WTC11 (cell line): Measurements from ENCODE around the gene SARDH. TPM values are rescaled to one million over a fixed set of nuclear protein-coding genes. Genes with fewer than 3 reads are reported as not detected.

Experiments
- ATAC-seq: fragments of 200-7000 bp; cut with Tn5 transposase; 2 replicates; pipeline ENCODE4 v1.10.0; 2021; ENCODE audit warnings: mild to moderate bottlenecking, moderate library complexity
- CTCF ChIA-PET: fragments of 300-600 bp; sonication (Branson Sonifier 250); formaldehyde crosslinking; loops from one replicate; lab custom pipeline; 2021; ENCODE audit warnings: antibody characterized with exemption; lab: Charles Lee
- POLR2A ChIA-PET: fragments of 350-600 bp; sonication (Branson Sonifier 250); formaldehyde crosslinking; loops from one replicate; lab custom pipeline; 2021; ENCODE audit warnings: antibody characterized with exemption; lab: Charles Lee
- DNase-seq: peaks from one replicate; pipeline ENCODE4 v3.0.0; 2021; ENCODE audit warnings: low spot score
- H3K27ac Mint-ChIP-seq: 2 replicates; pipeline ENCODE4 v1.8.0; 2021; ENCODE audit warnings: mixed read lengths
- H3K27me3 Mint-ChIP-seq: 2 replicates; pipeline ENCODE4 v1.8.0; 2021; ENCODE audit warnings: low read depth, mild to moderate bottlenecking, moderate library complexity, mixed read lengths
- H3K36me3 Mint-ChIP-seq: 2 replicates; pipeline ENCODE4 v1.8.0; 2021; ENCODE audit warnings: mixed read lengths
- H3K4me1 Mint-ChIP-seq: 2 replicates; pipeline ENCODE4 v1.8.0; 2022; ENCODE audit warnings: mixed read lengths
- H3K4me3 Mint-ChIP-seq: 2 replicates; pipeline ENCODE4 v1.8.0; 2021; ENCODE audit warnings: mild to moderate bottlenecking, moderate library complexity, mixed read lengths
- H3K9me3 Mint-ChIP-seq: 2 replicates; pipeline ENCODE4 v1.8.0; 2021; ENCODE audit warnings: mixed read lengths
- ATF1 ChIP-seq: sonication (generic); formaldehyde crosslinking; IDR thresholded peaks from 2 replicates; pipeline ENCODE4 v1.8.1; 2023; ENCODE audit warnings: mild to moderate bottlenecking, moderate library complexity, missing genetic modification reagents
- EMX1 ChIP-seq: fragments of 250-450 bp; sonication (Bioruptor Pico); IDR thresholded peaks from 2 replicates; pipeline ENCODE4 v1.8.0; 2021; ENCODE audit warnings: mild to moderate bottlenecking
- ESRRA ChIP-seq: sonication (generic); formaldehyde crosslinking; IDR thresholded peaks from 2 replicates; pipeline ENCODE4 v1.8.1; 2022; ENCODE audit warnings: mild to moderate bottlenecking, missing genetic modification reagents, borderline replicate concordance
- JUN ChIP-seq: sonication (generic); formaldehyde crosslinking; IDR thresholded peaks from 2 replicates; pipeline ENCODE4 v1.8.0; 2023; ENCODE audit warnings: mild to moderate bottlenecking, missing genetic modification reagents
- MYBL2 ChIP-seq: sonication (generic); formaldehyde crosslinking; IDR thresholded peaks from 2 replicates; pipeline ENCODE4 v1.8.1; 2023; ENCODE audit warnings: mild to moderate bottlenecking, moderate library complexity, missing genetic modification reagents
- NFE2L1 ChIP-seq: sonication (generic); formaldehyde crosslinking; IDR thresholded peaks from 2 replicates; pipeline ENCODE4 v1.8.1; 2023; ENCODE audit warnings: missing genetic modification reagents
- RORB ChIP-seq: fragments of 250-450 bp; sonication (Bioruptor Pico); IDR thresholded peaks from 2 replicates; pipeline ENCODE4 v1.9.0; 2021; ENCODE audit warnings: mild to moderate bottlenecking
- SMAD3 ChIP-seq: sonication (generic); formaldehyde crosslinking; IDR thresholded peaks from 2 replicates; pipeline ENCODE4 v1.8.0; 2022; ENCODE audit warnings: missing genetic modification reagents, mild to moderate bottlenecking, borderline replicate concordance
- SP1 ChIP-seq: sonication (generic); formaldehyde crosslinking; conservative IDR thresholded peaks from 2 replicates; pipeline ENCODE4 v1.8.1; 2022; ENCODE audit warnings: missing genetic modification reagents
- ZNF219 ChIP-seq: sonication (generic); formaldehyde crosslinking; IDR thresholded peaks from 2 replicates; pipeline ENCODE4 v1.8.0; 2023; ENCODE audit warnings: missing genetic modification reagents, mild to moderate bottlenecking, borderline replicate concordance
- ZNF232 ChIP-seq: sonication (generic); formaldehyde crosslinking; IDR thresholded peaks from 2 replicates; pipeline ENCODE4 v1.8.0; 2022; ENCODE audit warnings: mild to moderate bottlenecking, missing genetic modification reagents
- ZNF263 ChIP-seq: sonication (generic); formaldehyde crosslinking; IDR thresholded peaks from 2 replicates; pipeline ENCODE4 v1.8.1; 2022; ENCODE audit warnings: low read depth, mild to moderate bottlenecking, moderate library complexity, missing genetic modification reagents
- total RNA-seq: library from RNA; stranded (reverse); gene quantifications from 3 replicates; pipeline ENCODE4 v1.2.3, GENCODE V29; 2021
- TF ChIP-seq, protein P1 (sequence below): sonication (generic); formaldehyde crosslinking; IDR thresholded peaks from 2 replicates; pipeline ENCODE4 v1.8.1; 2022; ENCODE audit warnings: low read depth, missing genetic modification reagents, borderline replicate concordance
- TF ChIP-seq, protein P2 (sequence below): fragments of 250-450 bp; sonication (Bioruptor Pico); IDR thresholded peaks from 2 replicates; pipeline ENCODE4 v1.9.0; 2021; ENCODE audit warnings: mild to moderate bottlenecking
- TF ChIP-seq, protein P3 (sequence below): fragments of 250-450 bp; sonication (Bioruptor Pico); IDR thresholded peaks from 2 replicates; pipeline ENCODE4 v2.1.2; 2022; ENCODE audit warnings: mild to moderate bottlenecking, moderate library complexity
- TF ChIP-seq, protein P4 (sequence below): sonication (generic); formaldehyde crosslinking; IDR thresholded peaks from 2 replicates; pipeline ENCODE4 v1.8.0; 2022; ENCODE audit warnings: mild to moderate bottlenecking, missing genetic modification reagents
- TF ChIP-seq, protein P5 (sequence below): sonication (generic); formaldehyde crosslinking; IDR thresholded peaks from 2 replicates; pipeline ENCODE4 v1.8.0; 2023; ENCODE audit warnings: missing genetic modification reagents, mild to moderate bottlenecking, borderline replicate concordance

Gene SARDH
- total RNA-seq, 1 experiment from 2014 or later: 8.5 TPM

DNA sequence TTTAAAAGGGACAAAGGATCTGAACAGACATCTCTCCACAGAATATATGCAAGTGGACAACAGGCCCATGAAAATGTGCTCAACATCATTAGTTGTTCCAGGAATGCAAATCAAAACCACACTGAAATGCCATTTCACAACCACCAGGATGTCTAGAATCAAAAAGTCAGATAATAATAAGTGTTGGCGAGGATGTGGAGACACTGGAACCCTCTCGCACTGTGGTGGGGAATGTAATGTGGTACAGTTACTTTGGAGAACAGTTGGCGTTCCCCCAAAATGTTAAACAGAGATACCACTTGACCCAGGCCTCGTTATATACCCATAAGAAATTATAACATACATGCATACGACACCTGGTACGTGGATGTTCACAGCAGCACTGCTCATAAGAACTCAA is 38.6 kb downstream of the SARDH start:
- CTCF ChIA-PET: no interaction called here
- 0 out of 2 replicates have a peak, but pooled peaks cover 4% of the 10 kb centered on the region for H3K9me3 Mint-ChIP-seq
- no peak overlapping the region for H3K4me3 Mint-ChIP-seq
- H3K36me3 Mint-ChIP-seq: no peaks in the 10 kb centered on the region
- no peak for TF ChIP-seq JUN
- TF ChIP-seq, protein P1, sequence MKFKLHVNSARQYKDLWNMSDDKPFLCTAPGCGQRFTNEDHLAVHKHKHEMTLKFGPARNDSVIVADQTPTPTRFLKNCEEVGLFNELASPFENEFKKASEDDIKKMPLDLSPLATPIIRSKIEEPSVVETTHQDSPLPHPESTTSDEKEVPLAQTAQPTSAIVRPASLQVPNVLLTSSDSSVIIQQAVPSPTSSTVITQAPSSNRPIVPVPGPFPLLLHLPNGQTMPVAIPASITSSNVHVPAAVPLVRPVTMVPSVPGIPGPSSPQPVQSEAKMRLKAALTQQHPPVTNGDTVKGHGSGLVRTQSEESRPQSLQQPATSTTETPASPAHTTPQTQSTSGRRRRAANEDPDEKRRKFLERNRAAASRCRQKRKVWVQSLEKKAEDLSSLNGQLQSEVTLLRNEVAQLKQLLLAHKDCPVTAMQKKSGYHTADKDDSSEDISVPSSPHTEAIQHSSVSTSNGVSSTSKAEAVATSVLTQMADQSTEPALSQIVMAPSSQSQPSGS (CRISPR knock-in tag): no peak
- no peak for TF ChIP-seq ZNF263 (CRISPR knock-in tag)
- TF ChIP-seq, protein P2, sequence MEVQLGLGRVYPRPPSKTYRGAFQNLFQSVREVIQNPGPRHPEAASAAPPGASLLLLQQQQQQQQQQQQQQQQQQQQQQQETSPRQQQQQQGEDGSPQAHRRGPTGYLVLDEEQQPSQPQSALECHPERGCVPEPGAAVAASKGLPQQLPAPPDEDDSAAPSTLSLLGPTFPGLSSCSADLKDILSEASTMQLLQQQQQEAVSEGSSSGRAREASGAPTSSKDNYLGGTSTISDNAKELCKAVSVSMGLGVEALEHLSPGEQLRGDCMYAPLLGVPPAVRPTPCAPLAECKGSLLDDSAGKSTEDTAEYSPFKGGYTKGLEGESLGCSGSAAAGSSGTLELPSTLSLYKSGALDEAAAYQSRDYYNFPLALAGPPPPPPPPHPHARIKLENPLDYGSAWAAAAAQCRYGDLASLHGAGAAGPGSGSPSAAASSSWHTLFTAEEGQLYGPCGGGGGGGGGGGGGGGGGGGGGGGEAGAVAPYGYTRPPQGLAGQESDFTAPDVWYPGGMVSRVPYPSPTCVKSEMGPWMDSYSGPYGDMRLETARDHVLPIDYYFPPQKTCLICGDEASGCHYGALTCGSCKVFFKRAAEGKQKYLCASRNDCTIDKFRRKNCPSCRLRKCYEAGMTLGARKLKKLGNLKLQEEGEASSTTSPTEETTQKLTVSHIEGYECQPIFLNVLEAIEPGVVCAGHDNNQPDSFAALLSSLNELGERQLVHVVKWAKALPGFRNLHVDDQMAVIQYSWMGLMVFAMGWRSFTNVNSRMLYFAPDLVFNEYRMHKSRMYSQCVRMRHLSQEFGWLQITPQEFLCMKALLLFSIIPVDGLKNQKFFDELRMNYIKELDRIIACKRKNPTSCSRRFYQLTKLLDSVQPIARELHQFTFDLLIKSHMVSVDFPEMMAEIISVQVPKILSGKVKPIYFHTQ (CRISPR knock-in tag): no peak
- H3K27ac Mint-ChIP-seq: no peak overlapping the region
- DNase-seq (no peak), ATAC-seq (no peak)
- H3K27me3 Mint-ChIP-seq: no peaks in the 10 kb centered on the region
- POLR2A ChIA-PET: no interaction called here
- H3K4me1 Mint-ChIP-seq: peaks cover 4% of the 10 kb centered on the region; the same call in 1 of the 2 replicates

DNA sequence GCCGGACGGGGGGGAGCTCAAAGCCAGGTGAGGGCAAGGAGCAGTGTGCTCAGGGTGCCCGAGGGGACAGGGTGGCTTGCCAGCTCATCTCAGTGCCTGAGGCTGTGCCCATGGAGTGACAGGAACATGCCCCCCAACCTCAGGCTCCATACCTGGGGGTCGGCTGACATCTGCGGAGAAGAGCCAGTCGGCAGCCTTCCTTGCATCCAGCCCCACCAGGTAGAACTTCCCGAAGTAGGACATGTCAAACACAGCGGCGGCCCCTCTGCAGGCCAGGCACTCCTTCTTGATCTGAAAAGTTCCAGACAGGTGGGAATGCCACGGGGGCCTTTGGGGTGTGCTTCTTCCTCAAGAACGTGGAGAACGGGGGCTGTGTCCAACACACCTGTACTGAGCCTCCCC is 42.1 kb downstream of the SARDH start:
- H3K9me3 Mint-ChIP-seq: 0 out of 2 replicates have a peak, but pooled peaks cover 4% of the 10 kb centered on the region
- no peak for ATAC-seq
- H3K27ac Mint-ChIP-seq: no peak overlapping the region
- ChIA-PET CTCF (interaction anchor here (0.5 to 1.4 kb wide), 3 partner anchors 20 to 329 kb away, joined by 3 to 4 read pairs (median 4); partner anchors contain the start of gene BRD3OS), POLR2A (no interaction called here)
- no peak overlapping the region for H3K4me3 Mint-ChIP-seq
- H3K27me3 Mint-ChIP-seq: no peaks in the 10 kb centered on the region
- TF ChIP-seq MYBL2 (CRISPR knock-in tag): no peak
- no peak for TF ChIP-seq RORB
- TF ChIP-seq, protein P3, sequence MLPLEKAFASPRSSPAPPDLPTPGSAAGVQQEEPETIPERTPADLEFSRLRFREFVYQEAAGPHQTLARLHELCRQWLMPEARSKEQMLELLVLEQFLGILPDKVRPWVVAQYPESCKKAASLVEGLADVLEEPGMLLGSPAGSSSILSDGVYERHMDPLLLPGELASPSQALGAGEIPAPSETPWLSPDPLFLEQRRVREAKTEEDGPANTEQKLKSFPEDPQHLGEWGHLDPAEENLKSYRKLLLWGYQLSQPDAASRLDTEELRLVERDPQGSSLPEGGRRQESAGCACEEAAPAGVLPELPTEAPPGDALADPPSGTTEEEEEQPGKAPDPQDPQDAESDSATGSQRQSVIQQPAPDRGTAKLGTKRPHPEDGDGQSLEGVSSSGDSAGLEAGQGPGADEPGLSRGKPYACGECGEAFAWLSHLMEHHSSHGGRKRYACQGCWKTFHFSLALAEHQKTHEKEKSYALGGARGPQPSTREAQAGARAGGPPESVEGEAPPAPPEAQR: no peak
- TF ChIP-seq, protein P4, sequence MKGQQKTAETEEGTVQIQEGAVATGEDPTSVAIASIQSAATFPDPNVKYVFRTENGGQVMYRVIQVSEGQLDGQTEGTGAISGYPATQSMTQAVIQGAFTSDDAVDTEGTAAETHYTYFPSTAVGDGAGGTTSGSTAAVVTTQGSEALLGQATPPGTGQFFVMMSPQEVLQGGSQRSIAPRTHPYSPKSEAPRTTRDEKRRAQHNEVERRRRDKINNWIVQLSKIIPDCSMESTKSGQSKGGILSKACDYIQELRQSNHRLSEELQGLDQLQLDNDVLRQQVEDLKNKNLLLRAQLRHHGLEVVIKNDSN (CRISPR knock-in tag): no peak
- TF ChIP-seq SP1 (CRISPR knock-in tag): no peak
- no peak for TF ChIP-seq ATF1
- TF ChIP-seq, protein P5, sequence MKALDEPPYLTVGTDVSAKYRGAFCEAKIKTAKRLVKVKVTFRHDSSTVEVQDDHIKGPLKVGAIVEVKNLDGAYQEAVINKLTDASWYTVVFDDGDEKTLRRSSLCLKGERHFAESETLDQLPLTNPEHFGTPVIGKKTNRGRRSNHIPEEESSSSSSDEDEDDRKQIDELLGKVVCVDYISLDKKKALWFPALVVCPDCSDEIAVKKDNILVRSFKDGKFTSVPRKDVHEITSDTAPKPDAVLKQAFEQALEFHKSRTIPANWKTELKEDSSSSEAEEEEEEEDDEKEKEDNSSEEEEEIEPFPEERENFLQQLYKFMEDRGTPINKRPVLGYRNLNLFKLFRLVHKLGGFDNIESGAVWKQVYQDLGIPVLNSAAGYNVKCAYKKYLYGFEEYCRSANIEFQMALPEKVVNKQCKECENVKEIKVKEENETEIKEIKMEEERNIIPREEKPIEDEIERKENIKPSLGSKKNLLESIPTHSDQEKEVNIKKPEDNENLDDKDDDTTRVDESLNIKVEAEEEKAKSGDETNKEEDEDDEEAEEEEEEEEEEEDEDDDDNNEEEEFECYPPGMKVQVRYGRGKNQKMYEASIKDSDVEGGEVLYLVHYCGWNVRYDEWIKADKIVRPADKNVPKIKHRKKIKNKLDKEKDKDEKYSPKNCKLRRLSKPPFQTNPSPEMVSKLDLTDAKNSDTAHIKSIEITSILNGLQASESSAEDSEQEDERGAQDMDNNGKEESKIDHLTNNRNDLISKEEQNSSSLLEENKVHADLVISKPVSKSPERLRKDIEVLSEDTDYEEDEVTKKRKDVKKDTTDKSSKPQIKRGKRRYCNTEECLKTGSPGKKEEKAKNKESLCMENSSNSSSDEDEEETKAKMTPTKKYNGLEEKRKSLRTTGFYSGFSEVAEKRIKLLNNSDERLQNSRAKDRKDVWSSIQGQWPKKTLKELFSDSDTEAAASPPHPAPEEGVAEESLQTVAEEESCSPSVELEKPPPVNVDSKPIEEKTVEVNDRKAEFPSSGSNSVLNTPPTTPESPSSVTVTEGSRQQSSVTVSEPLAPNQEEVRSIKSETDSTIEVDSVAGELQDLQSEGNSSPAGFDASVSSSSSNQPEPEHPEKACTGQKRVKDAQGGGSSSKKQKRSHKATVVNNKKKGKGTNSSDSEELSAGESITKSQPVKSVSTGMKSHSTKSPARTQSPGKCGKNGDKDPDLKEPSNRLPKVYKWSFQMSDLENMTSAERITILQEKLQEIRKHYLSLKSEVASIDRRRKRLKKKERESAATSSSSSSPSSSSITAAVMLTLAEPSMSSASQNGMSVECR: no peak
- no peak for TF ChIP-seq ZNF232 (CRISPR knock-in tag)
- TF ChIP-seq ESRRA (CRISPR knock-in tag): no peak
- TF ChIP-seq EMX1 (CRISPR knock-in tag): no peak
- TF ChIP-seq ZNF219 (CRISPR knock-in tag): no peak
- no peak for TF ChIP-seq NFE2L1 (CRISPR knock-in tag)
- no peak for TF ChIP-seq SMAD3 (CRISPR knock-in tag)
- H3K4me1 Mint-ChIP-seq: no peaks in the 10 kb centered on the region
- no peak for DNase-seq
- no peaks in the 10 kb centered on the region for H3K36me3 Mint-ChIP-seq
